Epithelial cell of esophagus (primary cell): ENCODE measurements around the gene AP1G2.
"Not testable (repeated sequence)": the region's sequence is repeated elsewhere in the genome, so short reads cannot be mapped to it uniquely, and the experiment has no call there.

Experiments used
- DNase-seq: peaks from one replicate; pipeline ENCODE4 v3.0.0; 2010; ENCODE audit warnings: low read depth
- H3K4me3 ChIP-seq: 2 replicates; pipeline ENCODE4 v1.5.1; 2011; ENCODE audit warnings: mild to moderate bottlenecking, low read length, control low read depth
- CTCF ChIP-seq: IDR thresholded peaks from 2 replicates; pipeline ENCODE4 v1.5.1; 2011; ENCODE audit warnings: low read depth, mild to moderate bottlenecking, low read length, control low read depth, inconsistent platforms; ENCODE audit not compliant: insufficient read depth; ENCODE audit errors: missing control alignments

Gene AP1G2

GRCh38 chr14:23604148-23604547 is 36.6 kb upstream of the AP1G2 start:
- no peak for DNase-seq
- no peak overlapping the region for H3K4me3 ChIP-seq
- TF ChIP-seq CTCF, result no peak

GRCh38 chr14:23603103-23603502 is 35.5 kb upstream of the AP1G2 start:
- DNase-seq, result no peak
- no peak for TF ChIP-seq CTCF
- no peak overlapping the region for H3K4me3 ChIP-seq

GRCh38 chr14:23602181-23603095 is 34.8 kb upstream of the AP1G2 start:
- no peak for TF ChIP-seq CTCF
- no peak overlapping the region for H3K4me3 ChIP-seq
- DNase-seq, result no peak

DNA sequence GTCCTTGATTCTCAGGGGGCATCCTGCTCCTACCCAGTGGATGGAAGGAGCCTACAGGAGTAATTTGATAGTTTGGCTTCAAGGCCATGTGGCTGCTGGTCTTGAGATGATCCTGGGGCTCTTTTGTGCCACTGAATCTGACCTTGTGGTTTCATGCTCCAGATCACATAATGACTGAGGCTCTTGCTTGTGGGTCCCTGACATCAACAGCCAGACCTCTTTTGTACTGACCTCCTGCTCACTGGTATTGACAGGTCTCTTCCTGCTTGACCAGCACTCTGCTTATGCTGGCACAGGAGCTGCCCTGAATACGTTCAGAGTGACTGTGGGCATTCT is 34.2 kb upstream of the AP1G2 start:
- no peak for TF ChIP-seq CTCF
- H3K4me3 ChIP-seq, result no peak overlapping the region
- no peak for DNase-seq

DNA sequence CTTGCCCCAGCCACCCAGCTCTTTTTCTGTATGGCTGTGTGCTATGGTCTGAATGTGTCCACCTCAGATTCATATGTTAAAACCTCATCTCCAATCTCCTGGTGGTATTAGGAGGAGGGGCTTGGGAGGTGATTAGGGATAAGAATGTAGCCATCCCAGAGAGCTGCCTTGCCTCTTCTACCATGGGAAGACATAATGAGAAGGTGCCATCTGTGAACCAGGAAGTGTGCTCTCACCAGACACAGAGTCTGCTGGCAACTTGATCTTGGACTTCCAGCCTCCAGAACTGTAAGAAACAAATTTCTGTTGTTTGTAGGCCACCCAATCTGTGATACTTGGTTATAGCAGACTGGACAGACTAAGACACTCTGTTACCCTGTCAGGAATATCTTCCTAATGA is 33.8 kb upstream of the AP1G2 start:
- no peak overlapping the region for H3K4me3 ChIP-seq
- no peak for TF ChIP-seq CTCF
- DNase-seq, result no peak

GRCh38 chr14:23600806-23601205 is 33.2 kb upstream of the AP1G2 start:
- DNase-seq, result no peak
- no peak for TF ChIP-seq CTCF
- H3K4me3 ChIP-seq, result no peak overlapping the region

DNA sequence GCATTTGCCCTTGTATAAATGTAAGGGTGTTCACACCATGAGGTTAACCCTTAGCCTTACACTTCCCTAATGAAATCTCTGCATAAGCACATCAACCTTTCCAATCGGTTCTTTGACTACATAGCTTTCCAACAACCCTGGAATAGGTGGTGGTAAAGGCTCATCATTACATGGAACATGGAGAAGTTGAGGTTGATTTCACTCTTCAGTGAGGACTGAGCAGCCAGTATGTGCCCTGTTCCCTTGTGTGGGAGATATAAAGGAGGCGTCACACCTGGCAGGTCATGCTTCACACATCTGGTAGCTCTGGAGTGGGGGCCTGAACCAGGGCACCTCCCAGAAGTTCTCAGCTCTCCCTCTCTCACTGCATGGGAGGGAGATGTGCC is 32.7 kb upstream of the AP1G2 start:
- no peak for TF ChIP-seq CTCF
- H3K4me3 ChIP-seq, result no peak overlapping the region
- DNase-seq, result no peak

- DNase-seq, H3K4me3 ChIP-seq: not testable (repeated sequence)
Measured at GRCh38 chr14:23594191-23594590, 26.6 kb upstream of the AP1G2 start.
